G401 (cell line): ENCODE measurements around the gene OVOL1. TPM values are rescaled to one million over a fixed set of nuclear protein-coding genes. Genes with fewer than 3 reads are reported as not detected.
"Not testable (repeated sequence)": the region's sequence is repeated elsewhere in the genome, so short reads cannot be mapped to it uniquely, and the experiment has no call there.

Experiments used
- DNase-seq: peaks from one replicate; pipeline ENCODE4 v3.0.0-alpha.2; 2015; ENCODE audit warnings: low spot score
- in situ Hi-C: cut with HindIII; loops from 2 replicates; pipeline ENCODE4 v1.10.0; 2016; ENCODE audit warnings: low sequenced_read_pairs, mixed read lengths
- total RNA-seq: library from RNA; depleted of rRNA; stranded (reverse); fragments of >200 nt; shearing (Covaris generic); gene quantifications from 2 replicates; pipeline ENCODE4 v1.2.3, GENCODE V29; 2014; rRNA removed

Gene OVOL1
- not detected in 2 replicates for total RNA-seq

GRCh38 chr11:65786786-65787636 lies at the start of gene OVOL1:
Gene OVOL1 (plus strand): TSS chr11:65787063. CDS start chr11:65787374, 311 bp downstream.
- DNase-seq, result no peak
- in situ Hi-C loops, result no loop called here

DNA sequence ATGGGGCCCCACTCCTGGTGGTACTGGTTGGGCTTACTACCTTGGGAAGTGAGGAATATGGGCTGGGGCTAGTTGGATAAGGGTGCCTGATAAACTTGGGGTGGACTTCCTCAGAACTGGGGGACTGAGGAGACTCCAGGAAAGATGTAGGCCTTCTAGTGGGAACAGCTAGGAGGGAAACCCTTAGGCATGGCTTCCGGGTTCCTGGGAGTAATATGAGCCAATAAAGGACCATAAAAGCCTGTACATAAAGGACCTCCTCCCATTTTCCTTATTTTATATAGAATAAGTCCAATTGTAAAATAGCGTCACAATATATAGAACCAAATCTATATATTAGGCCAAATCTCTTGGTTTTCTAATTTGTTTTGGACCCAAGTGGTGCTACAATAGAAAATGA lies 47.8 kb upstream of the OVOL1 start:
- DNase-seq, result no peak
- in situ Hi-C loops, result no loop called here

DNA sequence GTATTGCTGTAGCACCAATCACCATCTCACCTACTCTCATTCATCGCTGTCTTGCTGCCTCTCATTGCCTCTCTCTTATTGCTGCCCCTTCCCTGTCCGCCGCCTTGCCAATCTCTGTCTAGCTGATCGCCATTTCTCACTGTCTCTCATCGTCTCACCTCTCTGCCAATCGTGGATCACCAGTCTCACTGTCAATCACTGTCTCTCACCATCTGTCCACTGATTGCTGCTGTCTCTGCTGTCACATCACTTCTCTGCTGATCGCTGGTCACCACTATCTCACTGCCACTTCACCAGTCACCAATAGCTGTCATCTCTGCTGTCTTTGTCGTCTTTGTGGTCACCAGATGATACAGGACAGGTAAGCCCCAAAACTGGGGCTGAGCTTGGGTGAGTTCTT lies 45.7 kb upstream of the OVOL1 start:
- DNase-seq, result no peak
- in situ Hi-C loops, result no loop called here

- in situ Hi-C loops, result no loop called here
- DNase-seq, result no peak
These were observed 44.5 kb upstream of the OVOL1 start for GRCh38 chr11:65742353-65742752.

DNA sequence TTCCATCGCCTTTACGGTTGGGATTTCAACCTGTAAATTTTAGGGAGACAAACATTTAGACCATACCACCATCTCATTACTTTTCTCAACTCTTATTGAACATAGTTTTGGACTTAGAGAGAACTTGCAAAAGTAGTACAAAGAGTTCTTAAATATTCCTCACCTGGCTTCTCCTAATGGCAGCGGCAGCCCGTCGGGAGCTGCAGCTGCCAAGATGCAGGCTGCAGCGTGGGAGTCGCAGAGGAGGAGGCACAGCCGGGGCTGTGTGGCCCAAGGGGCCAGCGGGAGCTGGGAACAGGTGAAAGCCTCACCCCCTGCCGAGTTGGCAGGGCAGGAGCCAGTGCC lies 43.2 kb upstream of the OVOL1 start:
- DNase-seq, result no peak
- in situ Hi-C loops, result no loop called here

- in situ Hi-C loops, result no loop called here
- DNase-seq, result peak; percentile 3
These were observed 42.7 kb upstream of the OVOL1 start for GRCh38 chr11:65744026-65744698.

DNA sequence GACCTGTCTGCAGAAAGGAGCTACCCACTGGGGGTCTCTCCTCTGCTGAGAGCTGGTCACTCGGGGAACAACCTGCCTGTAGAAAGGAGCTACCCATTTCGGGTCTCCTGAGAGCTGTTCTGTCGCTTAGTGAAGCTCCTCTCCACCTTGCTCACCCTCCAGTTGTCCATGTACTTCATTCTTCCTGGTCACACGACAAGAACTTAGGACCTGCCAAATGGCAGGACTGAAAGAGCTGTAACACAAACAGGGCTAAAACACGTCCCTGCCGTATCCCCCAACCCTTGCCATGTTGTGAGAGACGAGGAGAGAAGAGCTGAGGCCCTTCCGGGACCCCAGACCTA lies 42.2 kb upstream of the OVOL1 start:
- DNase-seq, result no peak
- in situ Hi-C loops, result no loop called here

GRCh38 chr11:65745049-65745448 lies 41.8 kb upstream of the OVOL1 start:
- in situ Hi-C loops, result no loop called here
- DNase-seq, result no peak

DNA sequence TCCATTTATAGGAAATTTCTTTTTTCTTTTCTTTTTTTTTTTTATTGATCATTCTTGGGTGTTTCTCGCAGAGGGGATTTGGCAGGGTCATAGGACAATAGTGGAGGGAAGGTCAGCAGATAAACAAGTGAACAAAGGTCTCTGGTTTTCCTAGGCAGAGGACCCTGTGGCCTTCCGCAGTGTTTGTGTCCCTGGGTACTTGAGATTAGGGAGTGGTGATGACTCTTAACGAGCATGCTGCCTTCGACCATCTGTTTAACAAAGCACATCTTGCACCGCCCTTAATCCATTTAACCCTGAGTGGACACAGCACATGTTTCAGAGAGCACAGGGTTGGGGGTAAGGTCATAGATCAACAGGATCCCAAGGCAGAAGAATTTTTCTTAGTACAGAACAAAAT lies 24.7 kb upstream of the OVOL1 start:
- DNase-seq, in situ Hi-C loops: not testable (repeated sequence)

- in situ Hi-C loops, DNase-seq: not testable (repeated sequence)
These were observed 24.0 kb upstream of the OVOL1 start for GRCh38 chr11:65762816-65763215.

- in situ Hi-C loops, result no loop called here
- DNase-seq, result no peak
These were observed 22.4 kb upstream of the OVOL1 start for GRCh38 chr11:65764434-65764833.

GRCh38 chr11:65766535-65766934 lies 20.3 kb upstream of the OVOL1 start:
- in situ Hi-C loops, result no loop called here
- no peak for DNase-seq

DNA sequence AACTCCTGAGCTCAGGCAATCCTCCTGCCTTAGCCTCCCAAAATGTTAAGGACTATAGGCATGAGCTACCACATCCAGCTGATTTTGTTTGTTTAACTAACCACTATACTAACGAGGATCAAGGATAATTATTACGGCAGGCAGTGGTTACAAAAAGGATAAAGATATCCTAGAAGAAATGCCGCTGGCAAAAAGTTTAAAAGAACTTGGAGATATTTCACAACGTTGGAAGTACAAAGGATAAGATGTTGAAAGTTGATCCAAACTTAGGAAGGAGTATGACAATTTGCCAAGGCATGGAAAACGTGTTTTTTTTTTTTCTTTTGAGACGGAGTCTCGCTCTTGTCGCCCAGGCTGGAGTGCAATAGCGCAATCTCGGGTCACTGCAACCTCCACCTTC lies 19.5 kb upstream of the OVOL1 start:
- DNase-seq, result no peak

GRCh38 chr11:65767806-65768205 lies 19.1 kb upstream of the OVOL1 start:
- DNase-seq, in situ Hi-C loops: not testable (repeated sequence)

More for the DNA sequence above, 19.5 kb upstream of the OVOL1 start:
- in situ Hi-C loops, result no loop called here

DNA sequence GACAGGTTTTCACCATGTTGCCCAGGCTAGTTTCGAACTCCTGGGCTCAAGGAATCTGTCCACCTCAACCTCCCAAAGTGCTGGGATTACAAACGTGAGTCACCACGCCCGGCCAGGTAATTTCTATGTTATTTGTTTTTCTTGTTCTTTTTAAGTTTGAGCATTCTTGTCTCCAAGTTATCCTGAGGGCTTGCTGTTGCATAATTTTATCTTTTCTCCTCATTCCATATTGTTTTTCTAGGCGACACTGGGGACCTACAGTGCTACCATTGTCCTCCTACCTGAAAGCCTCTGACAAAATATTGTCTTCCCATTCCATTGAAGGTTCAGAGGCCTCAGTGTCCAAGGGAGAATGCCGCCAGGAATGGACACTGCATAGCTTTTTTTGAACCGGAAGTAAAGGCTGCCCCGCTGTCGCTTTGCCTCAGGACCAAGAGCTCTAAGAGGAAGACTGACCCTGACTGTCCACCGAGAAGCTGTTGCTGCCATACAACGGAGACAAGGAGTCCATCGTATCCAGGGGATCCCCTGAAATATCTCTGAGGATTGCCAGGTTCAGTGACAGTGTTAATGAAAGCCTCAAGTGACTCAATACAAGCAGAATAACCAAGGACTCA lies 15.8 kb upstream of the OVOL1 start:
- DNase-seq, result no peak
- in situ Hi-C loops, result no loop called here

DNA sequence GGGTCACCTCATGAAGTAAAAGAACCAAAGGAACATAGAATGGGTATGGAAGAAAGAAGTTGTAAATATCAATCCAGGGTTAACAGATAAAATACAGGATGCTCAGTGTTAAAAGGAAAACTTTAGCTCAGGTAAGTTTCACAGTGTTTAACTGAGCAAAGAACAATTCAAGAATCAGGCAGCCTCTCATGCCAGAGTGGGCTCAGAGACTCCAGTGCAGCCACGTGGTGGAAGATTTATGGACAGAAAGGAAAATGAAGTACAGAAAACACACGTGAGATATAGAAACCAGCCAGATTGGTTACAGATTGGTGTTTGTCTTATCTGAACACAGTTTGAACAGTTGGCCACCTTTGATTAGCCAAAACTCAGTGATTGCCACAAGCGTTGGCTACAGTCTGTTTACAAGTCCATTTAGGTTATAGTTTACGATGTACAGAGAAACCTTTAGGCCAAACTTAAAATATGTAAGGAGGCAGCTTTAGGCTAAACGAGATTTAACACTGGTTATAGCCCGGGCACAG lies 15.2 kb upstream of the OVOL1 start:
- in situ Hi-C loops, result no loop called here
- no peak for DNase-seq

GRCh38 chr11:65773784-65774411 lies 13.0 kb upstream of the OVOL1 start:
- in situ Hi-C loops, result no loop called here

DNA sequence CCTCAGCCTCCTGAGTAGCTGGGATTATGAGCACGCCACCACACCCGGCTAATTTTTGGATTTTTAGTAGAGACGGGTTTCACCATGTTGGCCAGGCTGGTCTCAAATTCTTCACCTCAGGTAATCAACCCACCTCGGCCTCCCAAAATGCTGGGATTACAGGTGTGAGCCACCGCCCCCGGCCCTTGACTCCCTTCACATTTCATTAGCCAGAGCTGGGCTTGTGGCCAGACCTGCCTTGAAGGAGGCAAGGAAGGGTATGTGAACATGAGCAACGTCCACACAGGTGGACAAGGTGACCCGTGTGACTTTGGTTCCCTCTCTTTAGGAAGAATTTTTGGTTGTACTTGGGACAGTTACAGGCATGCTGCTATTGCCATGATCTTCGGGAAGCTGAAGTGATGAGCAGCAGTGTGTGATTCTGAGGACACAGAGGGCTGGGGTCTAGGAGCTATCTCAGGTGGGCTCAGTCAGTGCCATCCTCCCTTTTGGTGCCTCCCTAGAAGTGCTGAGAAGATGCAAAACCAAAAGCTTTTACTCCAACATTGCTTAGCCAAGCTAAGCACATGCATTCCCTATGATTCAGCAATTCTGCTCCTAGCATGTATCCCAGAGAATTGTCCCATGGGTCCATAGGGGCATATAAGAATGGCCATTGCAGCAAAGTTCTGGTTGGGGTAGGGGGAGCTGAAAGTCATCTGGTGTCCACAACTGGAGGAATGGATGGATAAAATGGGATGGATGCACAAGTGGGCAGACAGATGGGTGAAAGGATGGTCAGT lies 12.1 kb upstream of the OVOL1 start:
- in situ Hi-C loops, result no loop called here
- DNase-seq, result no peak

More at GRCh38 chr11:65773784-65774411, 13.0 kb upstream of the OVOL1 start:
- no peak for DNase-seq

GRCh38 chr11:65776196-65776595 lies 10.7 kb upstream of the OVOL1 start:
- in situ Hi-C loops, result no loop called here
- DNase-seq, result no peak
